Activated T-helper 1 cell treated with anti-CD3 and anti-CD28 coated beads, Interleukin-2, amount 50 U/mL, for 16 hours (primary cell): ENCODE measurements around the gene ZNF536.
"Not testable (repeated sequence)": the region's sequence is repeated elsewhere in the genome, so short reads cannot be mapped to it uniquely, and the experiment has no call there.

Experiments
- DNase-seq, 2 donors: peaks; one replicate each; pipeline ENCODE4 v3.0.0-alpha.2; 2020; ENCODE audit warnings: low read depth in 1 of 2, low spot score in 1 of 2

Gene ZNF536

GRCh38 chr19:30443531-30444252, 71.5 kb downstream of the ZNF536 start:
- DNase-seq = no peak

DNA sequence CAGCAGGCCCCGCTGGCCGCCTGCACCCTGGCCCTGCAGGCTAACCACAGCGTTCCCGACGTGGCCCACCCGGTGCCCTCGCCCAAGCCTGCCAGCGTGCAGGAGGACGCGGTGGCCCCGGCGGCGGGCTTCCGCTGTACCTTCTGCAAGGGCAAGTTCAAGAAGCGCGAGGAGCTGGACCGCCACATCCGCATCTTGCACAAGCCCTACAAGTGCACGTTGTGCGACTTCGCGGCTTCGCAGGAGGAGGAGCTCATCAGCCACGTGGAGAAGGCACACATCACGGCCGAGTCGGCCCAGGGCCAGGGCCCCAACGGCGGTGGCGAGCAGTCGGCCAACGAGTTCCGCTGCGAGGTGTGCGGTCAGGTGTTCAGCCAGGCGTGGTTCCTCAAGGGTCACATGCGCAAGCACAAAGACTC, 72.1 kb downstream of the ZNF536 start:
- DNase-seq = no peak

- DNase-seq = no peak
Measured at GRCh38 chr19:30444686-30445232, 72.6 kb downstream of the ZNF536 start.

- DNase-seq = no peak
Measured at GRCh38 chr19:30445385-30445784, 73.2 kb downstream of the ZNF536 start.

DNA sequence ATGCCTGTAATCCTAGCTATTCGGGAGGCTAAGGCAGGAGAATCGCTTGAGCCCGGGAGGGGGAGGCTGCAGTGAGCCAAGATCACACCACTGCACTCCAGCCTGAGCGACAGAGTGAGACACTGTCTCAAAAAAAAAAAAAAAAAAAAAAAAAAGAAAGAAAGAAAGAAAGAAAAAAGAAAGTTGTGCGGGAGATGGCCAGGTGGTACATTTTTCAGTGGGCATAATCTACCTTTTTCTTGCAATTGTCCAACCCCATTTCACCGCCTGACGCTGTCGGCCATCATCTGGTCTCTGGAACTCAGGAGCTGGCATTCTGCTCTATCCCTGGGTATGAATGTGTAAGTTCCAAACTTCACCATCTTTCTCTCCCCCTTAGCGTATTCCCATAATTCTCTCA, 73.9 kb downstream of the ZNF536 start:
- DNase-seq = not testable (repeated sequence)

- DNase-seq = no peak
Measured at GRCh38 chr19:30446850-30447552, 74.8 kb downstream of the ZNF536 start.

DNA sequence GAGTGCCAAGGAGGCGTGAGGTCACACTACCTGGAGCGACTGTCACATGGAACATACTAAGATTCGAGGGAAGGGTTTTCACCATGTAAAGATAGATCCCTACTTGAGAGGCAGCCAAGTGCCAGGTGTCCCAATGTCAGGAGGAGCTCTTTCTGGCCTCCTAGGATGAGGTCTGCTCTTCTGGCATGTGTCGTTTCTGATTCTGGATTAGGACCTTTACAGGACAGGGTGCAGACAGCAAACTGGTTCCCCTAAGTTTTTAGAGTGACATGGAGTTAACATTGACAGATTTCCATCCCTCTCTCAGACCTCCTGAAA, 75.3 kb downstream of the ZNF536 start:
- DNase-seq = no peak

DNA sequence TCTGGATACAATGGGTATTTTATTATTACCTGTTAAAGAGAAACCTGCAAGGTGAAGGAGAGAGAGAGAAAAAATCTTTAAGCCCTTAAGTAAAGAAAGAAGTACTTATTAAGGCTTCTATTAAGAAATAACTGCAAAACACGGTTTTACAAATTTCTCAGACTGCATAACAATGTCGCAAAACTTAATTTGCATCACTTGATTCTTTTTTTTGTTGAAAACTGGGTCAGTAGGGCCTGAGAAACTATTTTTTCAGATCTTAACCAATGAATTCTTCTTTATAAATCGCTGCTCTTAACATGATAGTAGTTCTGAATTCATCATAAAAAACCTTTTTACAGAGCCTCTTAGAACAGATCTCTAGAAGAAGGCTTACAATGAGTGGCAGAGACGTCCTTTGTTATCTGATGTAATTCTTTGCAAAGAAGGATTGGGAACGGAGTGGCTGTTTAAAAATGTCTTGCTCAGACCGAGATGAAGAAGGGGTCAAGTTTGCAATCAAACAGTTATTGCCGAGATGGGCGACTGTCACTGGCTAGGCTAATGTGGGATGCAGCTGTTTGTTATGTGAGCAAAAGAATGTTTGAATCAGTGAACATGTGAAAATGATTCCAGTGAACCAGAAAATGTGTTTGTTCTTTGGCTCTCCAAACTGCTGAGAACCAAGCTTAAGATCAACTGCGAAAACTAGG, 76.3 kb downstream of the ZNF536 start:
- no peak for DNase-seq

DNA sequence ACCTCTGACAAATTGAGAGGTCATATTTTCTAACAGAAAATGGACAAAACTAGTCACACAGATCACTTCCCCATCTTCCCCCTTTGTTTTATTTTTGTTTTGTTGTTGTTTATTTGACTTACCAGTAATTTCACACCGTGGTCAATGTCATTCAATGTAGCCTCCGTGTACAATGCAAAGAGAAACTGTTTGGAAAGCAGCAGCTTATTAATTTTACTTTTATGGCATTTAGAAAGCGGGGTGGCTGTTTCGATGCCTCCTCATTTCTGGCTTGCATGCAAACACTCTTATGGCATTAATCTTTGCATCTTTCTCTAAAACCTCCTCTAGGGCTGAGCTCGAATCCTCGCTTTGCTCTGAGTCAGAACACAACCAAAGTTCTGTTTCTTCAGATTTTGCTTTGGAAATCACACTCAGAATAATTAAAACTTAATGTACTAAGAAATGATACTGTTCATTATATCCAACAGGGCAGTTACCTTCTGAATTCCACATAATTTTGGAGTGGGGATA, 77.0 kb downstream of the ZNF536 start:
- no peak for DNase-seq

- DNase-seq = no peak
Measured at GRCh38 chr19:30449673-30450072, 77.5 kb downstream of the ZNF536 start.

GRCh38 chr19:30450100-30450499, 77.9 kb downstream of the ZNF536 start:
- no peak for DNase-seq

DNA sequence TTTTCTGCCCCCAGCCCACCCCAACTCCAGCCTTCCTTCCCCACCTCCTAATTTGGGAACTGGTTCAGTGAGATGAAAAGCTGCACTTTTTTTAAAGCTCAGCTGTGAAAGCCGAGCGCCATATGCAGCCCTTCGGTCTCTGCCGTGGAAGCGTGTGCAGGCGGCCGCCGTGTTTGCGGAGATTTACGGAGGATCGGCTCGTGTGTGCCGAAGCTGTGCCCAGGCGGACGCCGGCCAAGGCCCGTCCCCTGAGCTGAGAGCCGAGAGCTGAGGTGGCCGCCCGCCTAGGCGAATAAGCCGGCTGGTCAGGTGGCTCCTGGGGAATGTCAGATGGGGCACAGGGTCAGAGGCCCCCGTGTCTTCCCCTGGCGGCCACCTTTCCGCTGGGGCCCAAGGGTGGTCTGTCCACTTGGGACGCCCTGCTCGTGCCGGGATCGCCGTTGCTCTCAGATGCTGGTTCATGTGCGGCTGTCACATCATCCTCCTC, 78.7 kb downstream of the ZNF536 start:
- no peak for DNase-seq

DNA sequence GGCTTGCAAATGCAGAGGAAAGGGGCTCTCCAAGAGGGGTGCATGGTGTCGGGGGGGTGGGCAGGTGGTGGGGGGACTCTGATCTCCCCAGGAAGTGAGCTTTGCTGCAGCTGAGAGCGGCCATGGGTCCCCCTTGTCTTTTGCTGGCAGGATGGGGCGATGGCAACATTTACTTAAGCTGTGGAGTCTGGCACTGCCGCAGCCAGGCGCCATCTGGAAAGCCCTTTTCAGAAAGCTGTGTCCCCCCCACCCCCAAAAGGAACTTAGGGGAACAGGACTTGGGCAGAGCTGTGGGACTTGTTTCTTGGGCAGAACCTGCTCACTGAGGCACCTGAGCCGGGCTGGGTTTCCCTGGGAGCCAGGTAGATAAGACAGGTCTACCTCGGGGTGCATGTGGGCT, 80.7 kb downstream of the ZNF536 start:
- no peak for DNase-seq

- DNase-seq = no peak
Measured at GRCh38 chr19:30453743-30454142, 81.6 kb downstream of the ZNF536 start.

DNA sequence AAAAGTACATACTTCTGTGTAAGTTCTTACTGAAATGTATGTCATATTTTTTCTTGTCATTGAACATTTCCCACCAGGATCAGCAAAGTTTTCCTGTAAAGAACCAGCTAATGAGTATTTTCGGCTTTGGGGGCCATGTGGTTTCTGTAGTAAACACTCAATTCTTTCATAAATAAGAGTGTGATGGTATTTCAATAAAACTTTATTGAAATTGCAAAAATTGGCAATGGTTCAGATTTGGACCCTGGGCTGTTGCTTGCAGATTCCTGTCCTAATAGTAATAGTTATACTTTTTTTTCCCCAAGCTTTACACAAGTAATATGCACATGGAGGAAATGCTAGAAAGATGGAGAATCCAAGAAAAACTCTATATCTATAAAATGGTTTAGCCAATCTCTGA, 83.7 kb downstream of the ZNF536 start:
- DNase-seq = no peak

GRCh38 chr19:30457484-30457883, 85.3 kb downstream of the ZNF536 start:
- no peak for DNase-seq

- no peak for DNase-seq
Measured at GRCh38 chr19:30459859-30460258, 87.7 kb downstream of the ZNF536 start.

DNA sequence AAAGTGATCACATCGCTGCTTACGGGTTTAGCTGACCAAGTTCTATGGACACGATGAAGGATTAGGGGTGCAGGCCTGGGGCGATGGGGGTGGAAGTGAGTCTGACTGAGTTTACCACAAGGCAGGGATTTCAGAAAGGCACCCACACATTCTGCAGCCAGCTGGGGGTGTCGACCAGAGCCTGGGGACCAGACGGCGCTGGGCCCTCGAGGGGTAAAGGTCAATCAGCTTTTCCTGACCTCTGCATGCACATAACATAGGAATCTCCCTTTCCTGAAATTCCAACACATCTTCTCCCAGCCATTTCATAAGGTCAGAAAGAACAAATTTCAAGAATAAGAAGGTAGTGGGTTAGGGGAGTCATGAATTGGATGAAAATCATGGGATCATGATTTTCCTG, 92.0 kb downstream of the ZNF536 start:
- no peak for DNase-seq

GRCh38 chr19:30466598-30466997, 94.4 kb downstream of the ZNF536 start:
- DNase-seq = not testable (repeated sequence)

- DNase-seq = no peak
Measured at GRCh38 chr19:30467239-30467638, 95.1 kb downstream of the ZNF536 start.

- no peak for DNase-seq
Measured at GRCh38 chr19:30469774-30470173, 97.6 kb downstream of the ZNF536 start.

- DNase-seq = no peak
Measured at GRCh38 chr19:30471441-30471840, 99.3 kb downstream of the ZNF536 start.
